Caco-2 (cell line): Measurements from ENCODE around the gene INS. TPM values are rescaled to one million over a fixed set of nuclear protein-coding genes. Genes with fewer than 3 reads are reported as not detected.

Experiments
- BruUV-seq: library from RNA; stranded (reverse); fragments of 400-500 nt; replicated peaks from 2 replicates; lab custom pipeline; 2021; lab: Mats Ljungman, UMichigan
- CTCF ChIA-PET: fragments of 300-600 bp; sonication (Branson Sonifier 250); formaldehyde crosslinking; loops from one replicate; lab custom pipeline; 2022; ENCODE audit warnings: antibody characterized with exemption; lab: Charles Lee
- POLR2A ChIA-PET: fragments of 300-600 bp; sonication (Branson Sonifier 250); formaldehyde crosslinking; loops from one replicate; lab custom pipeline; 2022; ENCODE audit warnings: antibody characterized with exemption; lab: Charles Lee
- DNase-seq, 2 experiments: peaks; one replicate each; pipeline versions ENCODE4 v3.0.0 to v3.0.0-alpha.2; 2020 to 2022
- H3K27me3 ChIP-seq: replicated peaks from 2 replicates; pipeline ENCODE4 v1.6.0; 2011; ENCODE audit warnings: low read length; ENCODE audit not compliant: control insufficient read depth, insufficient read depth
- H3K36me3 ChIP-seq: 2 replicates; pipeline ENCODE4 v1.5.1; 2011; ENCODE audit warnings: low read length; ENCODE audit not compliant: control insufficient read depth, insufficient read depth
- H3K4me1 ChIP-seq: fragments of 250-450 bp; sonication (Bioruptor Pico); 2 replicates; pipeline ENCODE4 v1.5.1; 2020; ENCODE audit warnings: mild to moderate bottlenecking
- H3K4me3 ChIP-seq: 2 replicates; pipeline ENCODE4 v1.5.1; 2011; ENCODE audit warnings: low read depth, mild to moderate bottlenecking, control low read depth, low read length
- H3K9me3 ChIP-seq: fragments of 250-450 bp; sonication (Bioruptor Pico); 2 replicates; pipeline ENCODE4 v1.5.1; 2020; ENCODE audit warnings: mild to moderate bottlenecking, moderate library complexity
- H3K27ac Mint-ChIP-seq: one replicate; pipeline ENCODE4 v1.8.0; 2022; ENCODE audit warnings: mixed read lengths; ENCODE audit not compliant: unreplicated experiment
- H3K27me3 Mint-ChIP-seq: one replicate; pipeline ENCODE4 v1.8.0; 2022; ENCODE audit warnings: mixed read lengths; ENCODE audit not compliant: insufficient read depth, unreplicated experiment
- H3K36me3 Mint-ChIP-seq: one replicate; pipeline ENCODE4 v1.8.0; 2022; ENCODE audit warnings: mild to moderate bottlenecking, mixed read lengths; ENCODE audit not compliant: insufficient read depth, unreplicated experiment
- H3K4me1 Mint-ChIP-seq: one replicate; pipeline ENCODE4 v1.8.0; 2022; ENCODE audit warnings: low read depth, mixed read lengths; ENCODE audit not compliant: unreplicated experiment
- H3K4me3 Mint-ChIP-seq: one replicate; pipeline ENCODE4 v1.8.0; 2022; ENCODE audit warnings: mild to moderate bottlenecking, moderate library complexity, mixed read lengths; ENCODE audit not compliant: unreplicated experiment
- H3K9me3 Mint-ChIP-seq: one replicate; pipeline ENCODE4 v1.8.0; 2022; ENCODE audit warnings: mixed read lengths; ENCODE audit not compliant: unreplicated experiment
- CTCF ChIP-seq, 2 experiments: fragments of 200-600 bp in 1 of 2; IDR thresholded peaks; 1 replicate in 1 of 2; 2 replicates in 1 of 2; pipeline versions ENCODE4 v1.5.1 to v1.8.0; 2011 to 2022; ENCODE audit warnings: antibody characterized with exemption in 1 of 2, control low read depth in 1 of 2, inconsistent platforms in 1 of 2, low read depth in 1 of 2, low read length in 1 of 2, mild to moderate bottlenecking in 1 of 2, moderate library complexity in 1 of 2; ENCODE audit not compliant: insufficient read depth in 1 of 2, severe bottlenecking in 1 of 2, unreplicated experiment in 1 of 2
- intact Hi-C: fragments of 100-400 bp; cut with micrococcal nuclease; formaldehyde crosslinking; loops from one replicate; pipeline ENCODE4 v1.10.0; 2022; ENCODE audit not compliant: unreplicated experiment
- total RNA-seq: library from RNA; stranded (reverse); gene quantifications from 2 replicates; pipeline ENCODE4 v1.2.3, GENCODE V29; 2022

INS gene
- total RNA-seq, 1 experiment from 2014 or later = not detected

DNA sequence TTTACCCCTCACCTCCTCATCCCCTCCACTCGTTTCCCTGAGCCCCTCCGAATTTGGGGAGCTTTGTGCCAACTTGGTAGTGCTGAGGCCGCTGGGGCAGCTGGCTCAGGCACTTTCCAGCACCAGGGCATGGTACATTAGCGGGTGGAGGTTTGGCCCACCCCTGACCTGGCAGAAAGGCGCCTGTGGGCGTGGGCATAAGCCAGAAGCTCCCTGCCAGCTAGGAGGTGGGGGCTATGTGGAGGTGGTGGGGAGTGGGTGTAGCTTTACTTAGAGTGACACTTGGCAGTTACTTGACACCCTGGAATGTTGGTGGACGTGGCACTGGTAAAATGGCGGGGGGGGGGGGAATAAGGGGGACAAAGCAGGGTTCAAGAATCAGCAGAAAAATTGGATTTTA is 11.5 kb downstream of the INS start:
- CTCF ChIA-PET = interaction anchor here (1.0 to 11.5 kb wide), 28 partner anchors 10 to 509 kb away, joined by 3 to 188 read pairs (median 29); partner anchors contain the start of genes CTSD, IGF2, INS and SYT8
- peaks cover 2% of the 10 kb centered on the region for H3K27me3 ChIP-seq
- intact Hi-C loops = no loop called here
- no peaks in the 10 kb centered on the region for H3K9me3 ChIP-seq
- peaks cover 6% of the 10 kb centered on the region for H3K36me3 Mint-ChIP-seq
- no peak overlapping the region for H3K27ac Mint-ChIP-seq
- H3K4me3 Mint-ChIP-seq = no peak overlapping the region
- H3K9me3 Mint-ChIP-seq = no peaks in the 10 kb centered on the region
- POLR2A ChIA-PET = interaction anchor here (0.5 kb wide), 1 partner anchor 48 kb away, joined by 3 read pairs; no protein-coding TSS in a partner anchor
- no peaks in the 10 kb centered on the region; the same call in 1 of the 2 replicates for H3K4me1 ChIP-seq
- DNase-seq = no peak
- no peak overlapping the region for H3K4me3 ChIP-seq
- peaks cover 4% of the 10 kb centered on the region for H3K27me3 Mint-ChIP-seq
- TF ChIP-seq CTCF (IDR thresholded peaks at IDR 0.05; ENCODE audit: insufficient read depth in 1 of 2, low read depth in 1 of 2, low read length in 1 of 2, severe bottlenecking in 1 of 2, unreplicated experiment in 1 of 2) = no peak
- no peaks in the 10 kb centered on the region for H3K36me3 ChIP-seq
- no TSS peak for BruUV-seq
- no peaks in the 10 kb centered on the region for H3K4me1 Mint-ChIP-seq

- Mint-ChIP-seq H3K4me1 (no peaks in the 10 kb centered on the region), H3K36me3 (peaks cover 6% of the 10 kb centered on the region), H3K9me3 (no peaks in the 10 kb centered on the region), H3K27ac (no peak overlapping the region), H3K27me3 (peaks cover 5% of the 10 kb centered on the region), H3K4me3 (no peak overlapping the region)
- no peak overlapping the region for H3K4me3 ChIP-seq
- intact Hi-C loops = no loop called here
- H3K27me3 ChIP-seq = peaks cover 2% of the 10 kb centered on the region
- H3K36me3 ChIP-seq = no peaks in the 10 kb centered on the region
- H3K4me1 ChIP-seq = peaks cover 5% of the 10 kb centered on the region
- TF ChIP-seq CTCF (IDR thresholded peaks at IDR 0.05; ENCODE audit: insufficient read depth in 1 of 2, low read depth in 1 of 2, low read length in 1 of 2, severe bottlenecking in 1 of 2, unreplicated experiment in 1 of 2) = no peak
- CTCF ChIA-PET = interaction anchor here (1.5 to 11.5 kb wide), 11 partner anchors 8 to 508 kb away, joined by 3 to 188 read pairs (median 68); partner anchors contain the start of gene INS
- BruUV-seq = no TSS peak
- DNase-seq = no peak
- H3K9me3 ChIP-seq = no peaks in the 10 kb centered on the region
- POLR2A ChIA-PET = no interaction called here
Measured at GRCh38 chr11:2148595-2148994, 12.4 kb downstream of the INS start.

- no peaks in the 10 kb centered on the region for H3K9me3 ChIP-seq
- DNase-seq = no peak
- H3K36me3 ChIP-seq = no peaks in the 10 kb centered on the region
- peaks cover 2% of the 10 kb centered on the region for H3K27me3 ChIP-seq
- CTCF ChIA-PET = interaction anchor here (0.7 to 11.5 kb wide), 9 partner anchors 9 to 455 kb away, joined by 3 to 168 read pairs (median 11); partner anchors contain the start of gene INS
- Mint-ChIP-seq H3K4me3 (no peak overlapping the region), H3K27me3 (peaks cover 15% of the 10 kb centered on the region), H3K9me3 (no peaks in the 10 kb centered on the region), H3K4me1 (peaks cover 5% of the 10 kb centered on the region), H3K36me3 (peaks cover 6% of the 10 kb centered on the region), H3K27ac (no peak overlapping the region)
- H3K4me1 ChIP-seq = peaks cover 5% of the 10 kb centered on the region
- no peak overlapping the region for H3K4me3 ChIP-seq
- intact Hi-C loops = no loop called here
- BruUV-seq = no TSS peak
- POLR2A ChIA-PET = no interaction called here
- no peak for TF ChIP-seq CTCF (IDR thresholded peaks at IDR 0.05; ENCODE audit: insufficient read depth in 1 of 2, low read depth in 1 of 2, low read length in 1 of 2, severe bottlenecking in 1 of 2, unreplicated experiment in 1 of 2)
Measured at GRCh38 chr11:2147391-2147790, 13.6 kb downstream of the INS start.
